Measurements from ENCODE around the gene AQP10. TPM values are rescaled to one million over a fixed set of nuclear protein-coding genes. Genes with fewer than 3 reads are reported as not detected.

The AQP10 gene
- total and polyA plus RNA-seq, 10 of the 15 experiments (the other 5 are each of a cell fraction or from before 2014, with no cell fraction given): not detected

DNA sequence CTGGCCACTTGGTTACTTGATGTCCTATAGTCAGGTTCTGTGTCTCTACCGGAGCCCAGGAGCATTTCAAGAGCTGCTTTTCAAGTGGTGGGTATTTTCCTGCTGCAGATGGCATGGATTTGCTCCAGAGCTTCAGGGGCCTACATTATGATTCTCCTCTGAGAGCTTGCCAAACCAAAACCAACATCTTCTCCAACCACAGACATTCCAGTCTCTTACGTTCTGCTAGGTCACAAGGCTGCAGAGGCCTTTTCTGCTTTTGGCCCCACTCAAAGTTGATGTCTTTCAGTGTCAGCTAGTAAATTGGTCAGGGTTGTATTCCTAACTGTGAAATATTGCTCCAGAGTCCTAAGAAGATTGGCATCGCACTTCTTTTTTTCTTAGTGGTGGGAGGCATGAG is 14.7 kb upstream of the AQP10 start:
- H3K27me3 ChIP-seq (replicated peaks in 1 of 2; ENCODE audit: control insufficient read depth in 2 of 2, insufficient read depth in 2 of 2, low read length in 1 of 2): no peaks in the 10 kb centered on the region
- H2AFZ ChIP-seq (ENCODE audit: control insufficient read depth, low read depth, low read length): no peak overlapping the region; the same call in 1 of the 2 replicates
- ChIA-PET RAD21 (ENCODE audit: unreplicated experiment) (interaction anchor here (1.1 kb wide), 1 partner anchor 191 kb away, joined by 3 read pairs; no protein-coding TSS in a partner anchor), CTCF (interaction anchor here (0.8 to 2.3 kb wide), 4 partner anchors 12 to 953 kb away, joined by 3 to 10 read pairs (median 3); no protein-coding TSS in a partner anchor), SMC1A (ENCODE audit: uncharacterized antibody, unreplicated experiment) (interaction anchor here (1.2 to 1.8 kb wide), 2 partner anchors 9 to 107 kb away, joined by 5 read pairs; no protein-coding TSS in a partner anchor), POLR2A (interaction anchor here (0.5 to 1.7 kb wide), 2 partner anchors 22 to 67 kb away, joined by 3 to 4 read pairs; no protein-coding TSS in a partner anchor)
- no peak for DNase-seq (ENCODE audit: low read depth, low spot score)
- no peak overlapping the region for H3K9ac ChIP-seq (ENCODE audit: control insufficient read depth, insufficient read depth, low read length)
- TF ChIP-seq HCFC1 (IDR thresholded peaks at IDR 0.05; ENCODE audit: low read length): no peak
- TF ChIP-seq YY1 (IDR thresholded peaks at IDR 0.05; ENCODE audit: low read depth, low read length): no peak
- TF ChIP-seq, protein P1, sequence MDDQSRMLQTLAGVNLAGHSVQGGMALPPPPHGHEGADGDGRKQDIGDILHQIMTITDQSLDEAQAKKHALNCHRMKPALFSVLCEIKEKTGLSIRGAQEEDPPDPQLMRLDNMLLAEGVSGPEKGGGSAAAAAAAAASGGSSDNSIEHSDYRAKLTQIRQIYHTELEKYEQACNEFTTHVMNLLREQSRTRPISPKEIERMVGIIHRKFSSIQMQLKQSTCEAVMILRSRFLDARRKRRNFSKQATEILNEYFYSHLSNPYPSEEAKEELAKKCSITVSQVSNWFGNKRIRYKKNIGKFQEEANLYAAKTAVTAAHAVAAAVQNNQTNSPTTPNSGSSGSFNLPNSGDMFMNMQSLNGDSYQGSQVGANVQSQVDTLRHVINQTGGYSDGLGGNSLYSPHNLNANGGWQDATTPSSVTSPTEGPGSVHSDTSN (IDR thresholded peaks at IDR 0.05; ENCODE audit: insufficient replicate concordance, low read depth, low read length): no peak
- TF ChIP-seq NFYA (IDR thresholded peaks at IDR 0.05; ENCODE audit: borderline replicate concordance, low read depth, low read length): no peak
- TF ChIP-seq ATF7 (IDR thresholded peaks at IDR 0.05; ENCODE audit: low read depth): no peak
- no peak for TF ChIP-seq ESRRA (IDR thresholded peaks at IDR 0.05; ENCODE audit: low read length)
- TF ChIP-seq, protein P2, sequence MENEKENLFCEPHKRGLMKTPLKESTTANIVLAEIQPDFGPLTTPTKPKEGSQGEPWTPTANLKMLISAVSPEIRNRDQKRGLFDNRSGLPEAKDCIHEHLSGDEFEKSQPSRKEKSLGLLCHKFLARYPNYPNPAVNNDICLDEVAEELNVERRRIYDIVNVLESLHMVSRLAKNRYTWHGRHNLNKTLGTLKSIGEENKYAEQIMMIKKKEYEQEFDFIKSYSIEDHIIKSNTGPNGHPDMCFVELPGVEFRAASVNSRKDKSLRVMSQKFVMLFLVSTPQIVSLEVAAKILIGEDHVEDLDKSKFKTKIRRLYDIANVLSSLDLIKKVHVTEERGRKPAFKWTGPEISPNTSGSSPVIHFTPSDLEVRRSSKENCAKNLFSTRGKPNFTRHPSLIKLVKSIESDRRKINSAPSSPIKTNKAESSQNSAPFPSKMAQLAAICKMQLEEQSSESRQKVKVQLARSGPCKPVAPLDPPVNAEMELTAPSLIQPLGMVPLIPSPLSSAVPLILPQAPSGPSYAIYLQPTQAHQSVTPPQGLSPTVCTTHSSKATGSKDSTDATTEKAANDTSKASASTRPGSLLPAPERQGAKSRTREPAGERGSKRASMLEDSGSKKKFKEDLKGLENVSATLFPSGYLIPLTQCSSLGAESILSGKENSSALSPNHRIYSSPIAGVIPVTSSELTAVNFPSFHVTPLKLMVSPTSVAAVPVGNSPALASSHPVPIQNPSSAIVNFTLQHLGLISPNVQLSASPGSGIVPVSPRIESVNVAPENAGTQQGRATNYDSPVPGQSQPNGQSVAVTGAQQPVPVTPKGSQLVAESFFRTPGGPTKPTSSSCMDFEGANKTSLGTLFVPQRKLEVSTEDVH (IDR thresholded peaks at IDR 0.05; ENCODE audit: low read depth, partially characterized antibody): no peak
- TF ChIP-seq CEBPB (IDR thresholded peaks at IDR 0.05; ENCODE audit: borderline replicate concordance in 1 of 2, low read depth in 2 of 2, low read length in 2 of 2): no peak
- no peak for TF ChIP-seq MEF2B (IDR thresholded peaks at IDR 0.05; ENCODE audit: partially characterized antibody, poor library complexity, severe bottlenecking)
- intact Hi-C loops (cut with micrococcal nuclease; ENCODE audit: unreplicated experiment): no loop called here
- no peaks in the 10 kb centered on the region for H3K79me2 ChIP-seq (ENCODE audit: control insufficient read depth, insufficient read depth, low read length)
- H3K4me2 ChIP-seq (ENCODE audit: control insufficient read depth, insufficient read depth): no peak overlapping the region
- no peak for FAIRE-seq
- 96% methylated on average over 3 of the region's 3 CpGs for WGBS (ENCODE audit: insufficient coverage, insufficient replicate concordance, low lambda C conversion rate, missing lambda C conversion rate)
- no peak overlapping the region for H3K27ac ChIP-seq (ENCODE audit: control insufficient read depth, insufficient read depth)
- H3K4me3 ChIP-seq: no peak overlapping the region
- in situ Hi-C loops (cut with MboI): no loop called here
- no TSS peak for BruUV-seq (replicated peaks)
- no peaks in the 10 kb centered on the region for H3K4me1 ChIP-seq (ENCODE audit: control insufficient read depth, insufficient read depth, low read length)
- H3K9me3 ChIP-seq (replicated peaks; ENCODE audit: control insufficient read depth, insufficient read depth, low read length): no peaks in the 10 kb centered on the region; the same call in 1 of the 3 replicates
- no peaks in the 10 kb centered on the region for H4K20me1 ChIP-seq (ENCODE audit: control insufficient read depth, insufficient read depth)
- no peak for ATAC-seq
- no peaks in the 10 kb centered on the region for H3K36me3 ChIP-seq (ENCODE audit: control insufficient read depth in 2 of 2, insufficient read depth in 2 of 2, low read length in 1 of 2)

All from GM12878 (cell line).